Retinal pigment epithelial cell (primary cell): ENCODE measurements around the gene ZNF586.
"Not testable (repeated sequence)": the region's sequence is repeated elsewhere in the genome, so short reads cannot be mapped to it uniquely, and the experiment has no call there.

Source experiments
- DNase-seq: peaks from one replicate; pipeline ENCODE4 v3.0.0-alpha.2; 2010; ENCODE audit warnings: low read depth
- H3K4me3 ChIP-seq: 2 replicates; pipeline ENCODE4 v1.5.1; 2011; ENCODE audit warnings: mild to moderate bottlenecking, low read length, control low read depth, moderate library complexity
- CTCF ChIP-seq: conservative IDR thresholded peaks from 2 replicates; pipeline ENCODE4 v1.5.1; 2011; ENCODE audit warnings: low read depth, low read length, control low read depth, inconsistent platforms

ZNF586 gene

GRCh38 chr19:57776764-57777296 is 7.4 kb downstream of the ZNF586 start:
- no peak for DNase-seq
- no peak overlapping the region for H3K4me3 ChIP-seq
- TF ChIP-seq CTCF: no peak

GRCh38 chr19:57778336-57778735 is 8.9 kb downstream of the ZNF586 start:
- no peak for DNase-seq
- no peak overlapping the region for H3K4me3 ChIP-seq
- no peak for TF ChIP-seq CTCF

GRCh38 chr19:57779220-57779845 is 9.9 kb downstream of the ZNF586 start:
- H3K4me3 ChIP-seq: no peak overlapping the region
- no peak for DNase-seq
- no peak for TF ChIP-seq CTCF

GRCh38 chr19:57786286-57786685 is 16.8 kb downstream of the ZNF586 start:
- DNase-seq: no peak
- TF ChIP-seq CTCF: no peak
- no peak overlapping the region for H3K4me3 ChIP-seq

- no peak overlapping the region for H3K4me3 ChIP-seq
- DNase-seq: no peak
- TF ChIP-seq CTCF: no peak
Measured at GRCh38 chr19:57786906-57787305, 17.4 kb downstream of the ZNF586 start.

GRCh38 chr19:57788114-57788692 is 18.7 kb downstream of the ZNF586 start:
- H3K4me3 ChIP-seq: no peak overlapping the region
- no peak for DNase-seq
- TF ChIP-seq CTCF: no peak

GRCh38 chr19:57789288-57789687 is 19.8 kb downstream of the ZNF586 start:
- no peak overlapping the region for H3K4me3 ChIP-seq
- no peak for DNase-seq
- TF ChIP-seq CTCF: no peak

- H3K4me3 ChIP-seq: not testable (repeated sequence)
Measured at GRCh38 chr19:57796580-57796979, 27.1 kb downstream of the ZNF586 start.

More at GRCh38 chr19:57796580-57796979, 27.1 kb downstream of the ZNF586 start:
- not testable (repeated sequence) for DNase-seq
